GM12878 (cell line): ENCODE data around the gene CREB5. TPM values are rescaled to one million over a fixed set of nuclear protein-coding genes. Genes with fewer than 3 reads are reported as not detected.

Experiments used
- EED ChIP-seq: sonication (generic); IDR thresholded peaks from 2 replicates; pipeline ENCODE4 v1.6.1; 2016; ENCODE audit warnings: antibody characterized with exemption, low read depth
- IKZF2 ChIP-seq, 2 experiments: fragments of 450-650 bp; IDR thresholded peaks; 2 replicates each; pipeline ENCODE4 v1.6.1; 2017; ENCODE audit warnings: mild to moderate bottlenecking in 2 of 2, moderate library complexity in 2 of 2
- NRF1 ChIP-seq: conservative IDR thresholded peaks from 2 replicates; pipeline ENCODE4 v1.6.1; 2011; ENCODE audit warnings: mild to moderate bottlenecking, low read depth, low read length, improper control_type of control experiment
- PAX5 ChIP-seq: IDR thresholded peaks from 2 replicates; pipeline ENCODE4 v1.6.1; 2011; ENCODE audit warnings: low read depth, low read length, borderline replicate concordance
- PML ChIP-seq: IDR thresholded peaks from 2 replicates; pipeline ENCODE4 v1.6.1; 2012; ENCODE audit warnings: low read length, inconsistent platforms
- SIN3A ChIP-seq: IDR thresholded peaks from 2 replicates; pipeline ENCODE4 v1.6.1; 2012; ENCODE audit warnings: low read depth, low read length, improper control_type of control experiment
- ZBTB40 ChIP-seq: fragments of 450-650 bp; IDR thresholded peaks from 2 replicates; pipeline ENCODE4 v1.6.1; 2016; ENCODE audit warnings: mild to moderate bottlenecking, moderate library complexity, borderline replicate concordance
- ZNF24 ChIP-seq: fragments of 450-650 bp; IDR thresholded peaks from 2 replicates; pipeline ENCODE4 v1.6.1; 2017; ENCODE audit warnings: antibody characterized with exemption, mild to moderate bottlenecking
- polyA plus RNA-seq, 11 experiments: library from polyadenylated mRNA; depleted of rRNA in 4 of 11; unstranded in 6 of 11; stranded (reverse) in 5 of 11; fragments of >200 nt; fragmentation: Nextera tagmentation in 4 of 11; fragmentation: Illumina TruSeq in 1 of 11; extraction: Ambion mirVana in 4 of 11; extraction: Trizol in 1 of 11; gene quantifications; 1 replicate in 1 of 11; 2 replicates in 10 of 11; pipeline versions ENCODE4 v1.2.1 to v1.2.3, GENCODE V29; 2011 to 2016; ENCODE audit warnings: inconsistent platforms in 2 of 11, missing spikeins in 2 of 11, low read depth in 1 of 11
- total RNA-seq, 4 experiments: library from RNA; depleted of rRNA in 3 of 4; stranded (reverse); fragments of >200 nt in 3 of 4; fragmentation: Illumina TruSeq in 1 of 4; extraction: Trizol in 1 of 4; gene quantifications; 2 replicates each; pipeline versions ENCODE4 v1.2.1 to v1.2.3, GENCODE V29; 2013 to 2021
- TF ChIP-seq, protein P1 (sequence below): fragments of 450-650 bp; IDR thresholded peaks from 2 replicates; pipeline ENCODE4 v1.6.1; 2017; ENCODE audit warnings: mild to moderate bottlenecking, moderate library complexity
- TF ChIP-seq, protein P2 (sequence below): fragments of 450-650 bp; IDR thresholded peaks from 2 replicates; pipeline ENCODE4 v1.6.1; 2017; ENCODE audit warnings: mild to moderate bottlenecking, low read depth, inconsistent platforms; ENCODE audit not compliant: poor library complexity, severe bottlenecking
- TF ChIP-seq, protein P3 (sequence below): fragments of 450-650 bp; IDR thresholded peaks from 2 replicates; pipeline ENCODE4 v1.6.1; 2017; ENCODE audit warnings: mild to moderate bottlenecking
- TF ChIP-seq, protein P4 (sequence below): IDR thresholded peaks from 2 replicates; pipeline ENCODE4 v1.6.1; 2011; ENCODE audit warnings: borderline replicate concordance, low read depth, mild to moderate bottlenecking, moderate library complexity, mixed read lengths, low read length; ENCODE audit not compliant: insufficient read depth; ENCODE audit errors: extremely low read length
- TF ChIP-seq, protein P5 (sequence below): fragments of 450-650 bp; IDR thresholded peaks from 2 replicates; pipeline ENCODE4 v1.6.1; 2018; ENCODE audit warnings: borderline replicate concordance, mild to moderate bottlenecking; ENCODE audit not compliant: partially characterized antibody

The CREB5 gene
- total and polyA plus RNA-seq, 10 of the 15 experiments (the other 5 are each of a cell fraction or from before 2014, with no cell fraction given): 12.9 to 74.1 (median 53.0) TPM

DNA sequence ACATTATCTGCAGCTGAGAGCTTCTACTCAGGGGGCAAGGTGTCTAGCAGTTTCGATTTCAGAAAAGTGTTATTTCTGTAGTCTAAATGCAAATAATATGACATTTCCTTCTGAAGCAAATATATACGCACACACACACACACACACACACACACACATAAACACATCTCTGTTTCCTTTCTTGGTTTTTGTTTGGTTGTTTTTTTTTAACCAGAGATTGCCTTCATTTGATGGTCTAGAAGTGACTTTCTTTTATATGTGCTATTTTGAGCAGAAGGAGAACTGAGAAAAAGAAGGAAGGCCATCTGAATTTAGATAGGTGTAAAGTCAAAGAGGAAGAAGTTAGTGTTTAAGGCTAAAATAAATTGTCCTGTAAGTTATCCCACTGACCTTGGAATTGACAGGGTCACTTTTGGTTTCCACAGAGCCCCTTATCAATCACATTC is 403.6 kb downstream of the CREB5 start (continued):
- TF ChIP-seq, protein P1, sequence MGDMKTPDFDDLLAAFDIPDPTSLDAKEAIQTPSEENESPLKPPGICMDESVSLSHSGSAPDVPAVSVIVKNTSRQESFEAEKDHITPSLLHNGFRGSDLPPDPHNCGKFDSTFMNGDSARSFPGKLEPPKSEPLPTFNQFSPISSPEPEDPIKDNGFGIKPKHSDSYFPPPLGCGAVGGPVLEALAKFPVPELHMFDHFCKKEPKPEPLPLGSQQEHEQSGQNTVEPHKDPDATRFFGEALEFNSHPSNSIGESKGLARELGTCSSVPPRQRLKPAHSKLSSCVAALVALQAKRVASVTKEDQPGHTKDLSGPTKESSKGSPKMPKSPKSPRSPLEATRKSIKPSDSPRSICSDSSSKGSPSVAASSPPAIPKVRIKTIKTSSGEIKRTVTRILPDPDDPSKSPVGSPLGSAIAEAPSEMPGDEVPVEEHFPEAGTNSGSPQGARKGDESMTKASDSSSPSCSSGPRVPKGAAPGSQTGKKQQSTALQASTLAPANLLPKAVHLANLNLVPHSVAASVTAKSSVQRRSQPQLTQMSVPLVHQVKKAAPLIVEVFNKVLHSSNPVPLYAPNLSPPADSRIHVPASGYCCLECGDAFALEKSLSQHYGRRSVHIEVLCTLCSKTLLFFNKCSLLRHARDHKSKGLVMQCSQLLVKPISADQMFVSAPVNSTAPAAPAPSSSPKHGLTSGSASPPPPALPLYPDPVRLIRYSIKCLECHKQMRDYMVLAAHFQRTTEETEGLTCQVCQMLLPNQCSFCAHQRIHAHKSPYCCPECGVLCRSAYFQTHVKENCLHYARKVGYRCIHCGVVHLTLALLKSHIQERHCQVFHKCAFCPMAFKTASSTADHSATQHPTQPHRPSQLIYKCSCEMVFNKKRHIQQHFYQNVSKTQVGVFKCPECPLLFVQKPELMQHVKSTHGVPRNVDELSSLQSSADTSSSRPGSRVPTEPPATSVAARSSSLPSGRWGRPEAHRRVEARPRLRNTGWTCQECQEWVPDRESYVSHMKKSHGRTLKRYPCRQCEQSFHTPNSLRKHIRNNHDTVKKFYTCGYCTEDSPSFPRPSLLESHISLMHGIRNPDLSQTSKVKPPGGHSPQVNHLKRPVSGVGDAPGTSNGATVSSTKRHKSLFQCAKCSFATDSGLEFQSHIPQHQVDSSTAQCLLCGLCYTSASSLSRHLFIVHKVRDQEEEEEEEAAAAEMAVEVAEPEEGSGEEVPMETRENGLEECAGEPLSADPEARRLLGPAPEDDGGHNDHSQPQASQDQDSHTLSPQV: no peak
- TF ChIP-seq, protein P2, sequence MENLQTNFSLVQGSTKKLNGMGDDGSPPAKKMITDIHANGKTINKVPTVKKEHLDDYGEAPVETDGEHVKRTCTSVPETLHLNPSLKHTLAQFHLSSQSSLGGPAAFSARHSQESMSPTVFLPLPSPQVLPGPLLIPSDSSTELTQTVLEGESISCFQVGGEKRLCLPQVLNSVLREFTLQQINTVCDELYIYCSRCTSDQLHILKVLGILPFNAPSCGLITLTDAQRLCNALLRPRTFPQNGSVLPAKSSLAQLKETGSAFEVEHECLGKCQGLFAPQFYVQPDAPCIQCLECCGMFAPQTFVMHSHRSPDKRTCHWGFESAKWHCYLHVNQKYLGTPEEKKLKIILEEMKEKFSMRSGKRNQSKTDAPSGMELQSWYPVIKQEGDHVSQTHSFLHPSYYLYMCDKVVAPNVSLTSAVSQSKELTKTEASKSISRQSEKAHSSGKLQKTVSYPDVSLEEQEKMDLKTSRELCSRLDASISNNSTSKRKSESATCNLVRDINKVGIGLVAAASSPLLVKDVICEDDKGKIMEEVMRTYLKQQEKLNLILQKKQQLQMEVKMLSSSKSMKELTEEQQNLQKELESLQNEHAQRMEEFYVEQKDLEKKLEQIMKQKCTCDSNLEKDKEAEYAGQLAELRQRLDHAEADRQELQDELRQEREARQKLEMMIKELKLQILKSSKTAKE: peak; percentile 97
- TF ChIP-seq EED (peak; percentile 68), PML (peak; percentile 97), IKZF2 (IDR thresholded peaks at IDR 0.05) (peak; percentile 98 to 99), PAX5 (peak; percentile 74; the same call in 1 of the 2 replicates), SIN3A (no peak), ZBTB40 (no peak), NRF1 (no peak), ZNF24 (peak; percentile 76; the same call in 1 of the 2 replicates)
- TF ChIP-seq, protein P3, sequence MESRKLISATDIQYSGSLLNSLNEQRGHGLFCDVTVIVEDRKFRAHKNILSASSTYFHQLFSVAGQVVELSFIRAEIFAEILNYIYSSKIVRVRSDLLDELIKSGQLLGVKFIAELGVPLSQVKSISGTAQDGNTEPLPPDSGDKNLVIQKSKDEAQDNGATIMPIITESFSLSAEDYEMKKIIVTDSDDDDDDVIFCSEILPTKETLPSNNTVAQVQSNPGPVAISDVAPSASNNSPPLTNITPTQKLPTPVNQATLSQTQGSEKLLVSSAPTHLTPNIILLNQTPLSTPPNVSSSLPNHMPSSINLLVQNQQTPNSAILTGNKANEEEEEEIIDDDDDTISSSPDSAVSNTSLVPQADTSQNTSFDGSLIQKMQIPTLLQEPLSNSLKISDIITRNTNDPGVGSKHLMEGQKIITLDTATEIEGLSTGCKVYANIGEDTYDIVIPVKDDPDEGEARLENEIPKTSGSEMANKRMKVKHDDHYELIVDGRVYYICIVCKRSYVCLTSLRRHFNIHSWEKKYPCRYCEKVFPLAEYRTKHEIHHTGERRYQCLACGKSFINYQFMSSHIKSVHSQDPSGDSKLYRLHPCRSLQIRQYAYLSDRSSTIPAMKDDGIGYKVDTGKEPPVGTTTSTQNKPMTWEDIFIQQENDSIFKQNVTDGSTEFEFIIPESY: no peak
- TF ChIP-seq, protein P4, sequence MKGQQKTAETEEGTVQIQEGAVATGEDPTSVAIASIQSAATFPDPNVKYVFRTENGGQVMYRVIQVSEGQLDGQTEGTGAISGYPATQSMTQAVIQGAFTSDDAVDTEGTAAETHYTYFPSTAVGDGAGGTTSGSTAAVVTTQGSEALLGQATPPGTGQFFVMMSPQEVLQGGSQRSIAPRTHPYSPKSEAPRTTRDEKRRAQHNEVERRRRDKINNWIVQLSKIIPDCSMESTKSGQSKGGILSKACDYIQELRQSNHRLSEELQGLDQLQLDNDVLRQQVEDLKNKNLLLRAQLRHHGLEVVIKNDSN: no peak
- TF ChIP-seq, protein P5, sequence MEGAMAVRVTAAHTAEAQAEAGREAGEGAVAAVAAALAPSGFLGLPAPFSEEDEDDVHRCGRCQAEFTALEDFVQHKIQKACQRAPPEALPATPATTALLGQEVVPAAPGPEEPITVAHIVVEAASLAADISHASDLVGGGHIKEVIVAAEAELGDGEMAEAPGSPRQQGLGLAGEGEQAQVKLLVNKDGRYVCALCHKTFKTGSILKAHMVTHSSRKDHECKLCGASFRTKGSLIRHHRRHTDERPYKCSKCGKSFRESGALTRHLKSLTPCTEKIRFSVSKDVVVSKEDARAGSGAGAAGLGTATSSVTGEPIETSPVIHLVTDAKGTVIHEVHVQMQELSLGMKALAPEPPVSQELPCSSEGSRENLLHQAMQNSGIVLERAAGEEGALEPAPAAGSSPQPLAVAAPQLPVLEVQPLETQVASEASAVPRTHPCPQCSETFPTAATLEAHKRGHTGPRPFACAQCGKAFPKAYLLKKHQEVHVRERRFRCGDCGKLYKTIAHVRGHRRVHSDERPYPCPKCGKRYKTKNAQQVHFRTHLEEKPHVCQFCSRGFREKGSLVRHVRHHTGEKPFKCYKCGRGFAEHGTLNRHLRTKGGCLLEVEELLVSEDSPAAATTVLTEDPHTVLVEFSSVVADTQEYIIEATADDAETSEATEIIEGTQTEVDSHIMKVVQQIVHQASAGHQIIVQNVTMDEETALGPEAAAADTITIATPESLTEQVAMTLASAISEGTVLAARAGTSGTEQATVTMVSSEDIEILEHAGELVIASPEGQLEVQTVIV: no peak
